GM19099 (cell line): Measurements from ENCODE around the gene PARVG.

Experiments used
- POLR2A ChIP-seq: IDR thresholded peaks from 3 replicates; pipeline ENCODE4 v1.6.1; 2011; ENCODE audit warnings: low read depth; ENCODE audit not compliant: insufficient read length; ENCODE audit errors: extremely low read depth

The PARVG gene

GRCh38 chr22:44225091-44225689, 44.5 kb downstream of the PARVG start:
- no peak for TF ChIP-seq POLR2A

- TF ChIP-seq POLR2A: no peak
Measured at GRCh38 chr22:44225812-44226211, 45.1 kb downstream of the PARVG start.

GRCh38 chr22:44229331-44229730, 48.6 kb downstream of the PARVG start:
- TF ChIP-seq POLR2A: no peak

- TF ChIP-seq POLR2A: no peak
Measured at GRCh38 chr22:44229809-44230208, 49.1 kb downstream of the PARVG start.

- no peak for TF ChIP-seq POLR2A
Measured at GRCh38 chr22:44231233-44231632, 50.5 kb downstream of the PARVG start.

GRCh38 chr22:44237290-44237689, 56.6 kb downstream of the PARVG start:
- TF ChIP-seq POLR2A: no peak

GRCh38 chr22:44242946-44243724, 62.4 kb downstream of the PARVG start:
- TF ChIP-seq POLR2A: no peak

- TF ChIP-seq POLR2A: no peak
Measured at GRCh38 chr22:44243761-44244160, 63.0 kb downstream of the PARVG start.

- no peak for TF ChIP-seq POLR2A
Measured at GRCh38 chr22:44244265-44244822, 63.6 kb downstream of the PARVG start.

GRCh38 chr22:44245438-44245837, 64.7 kb downstream of the PARVG start:
- no peak for TF ChIP-seq POLR2A

- no peak for TF ChIP-seq POLR2A
Measured at GRCh38 chr22:44245867-44246266, 65.1 kb downstream of the PARVG start.

- no peak for TF ChIP-seq POLR2A
Measured at GRCh38 chr22:44246615-44247326, 66.0 kb downstream of the PARVG start.

GRCh38 chr22:44247346-44247745, 66.6 kb downstream of the PARVG start:
- no peak for TF ChIP-seq POLR2A

GRCh38 chr22:44247923-44248892, 67.5 kb downstream of the PARVG start:
- no peak for TF ChIP-seq POLR2A

- no peak for TF ChIP-seq POLR2A
Measured at GRCh38 chr22:44248926-44249325, 68.2 kb downstream of the PARVG start.
